ENCODE measurements around the gene MRTFA.

DNA sequence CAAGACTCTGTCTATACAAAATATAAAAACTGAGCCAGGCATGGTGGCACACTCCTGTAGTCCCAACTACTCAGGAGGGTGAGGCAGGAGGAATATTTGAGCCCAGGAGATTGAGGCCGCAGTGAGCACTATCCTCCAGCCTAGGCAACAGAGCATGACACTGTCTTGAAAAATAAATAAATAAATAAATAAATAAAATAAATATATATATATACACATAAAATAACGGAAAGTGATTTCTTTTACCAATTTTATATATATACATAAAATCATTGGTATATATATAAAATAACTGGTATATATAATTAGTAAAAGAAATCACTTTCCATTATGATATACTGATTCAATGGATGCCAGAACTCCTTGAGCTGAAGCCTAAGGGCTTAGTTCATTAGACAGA lies 91.8 kb downstream of the MRTFA start:
- TF ChIP-seq POLR2AphosphoS5 (IDR thresholded peaks at IDR 0.05; ENCODE audit: low read depth, low read length): no peak
- TF ChIP-seq POLR2A (IDR thresholded peaks at IDR 0.05; ENCODE audit: low read depth, low read length): no peak
- no peak for TF ChIP-seq TAF1 (IDR thresholded peaks at IDR 0.05; ENCODE audit: borderline replicate concordance, low read depth, low read length)
